GM19467 (cell line): ENCODE data around the gene TMEM120B.
"Not testable (repeated sequence)": the region's sequence is repeated elsewhere in the genome, so short reads cannot be mapped to it uniquely, and the experiment has no call there.

Source experiments
- ATAC-seq: cut with Tn5 transposase; IDR thresholded peaks from one replicate; pipeline ENCODE4 v1.9.1; 2021; ENCODE audit warnings: mild to moderate bottlenecking, moderate library complexity; ENCODE audit not compliant: unreplicated experiment

TMEM120B gene

GRCh38 chr12:121712461-121713256 lies at the start of gene TMEM120B:
TMEM120B (plus strand) TSS chr12:121712752; CDS start chr12:121712896, 144 bp downstream.
- ATAC-seq: peak; percentile 69

GRCh38 chr12:121663610-121663929 lies 49.0 kb upstream of the TMEM120B start:
- no peak for ATAC-seq

- not testable (repeated sequence) for ATAC-seq
Observed at GRCh38 chr12:121666829-121667228, 45.7 kb upstream of the TMEM120B start.

GRCh38 chr12:121668750-121669520 lies 43.6 kb upstream of the TMEM120B start:
- no peak for ATAC-seq

GRCh38 chr12:121669521-121669900 lies 43.0 kb upstream of the TMEM120B start, which contains the start of gene MORN3:
MORN3 (minus strand) TSS chr12:121669654; CDS start chr12:121669483, 171 bp downstream.
- no peak for ATAC-seq

- no peak for ATAC-seq
Observed at GRCh38 chr12:121673013-121673511, 39.5 kb upstream of the TMEM120B start.

- no peak for ATAC-seq
Observed at GRCh38 chr12:121676190-121676589, 36.4 kb upstream of the TMEM120B start.

- ATAC-seq: no peak
Observed at GRCh38 chr12:121678305-121678704, 34.2 kb upstream of the TMEM120B start.

GRCh38 chr12:121678716-121679300 lies 33.7 kb upstream of the TMEM120B start:
- no peak for ATAC-seq

- not testable (repeated sequence) for ATAC-seq
Observed at GRCh38 chr12:121679661-121680197, 32.8 kb upstream of the TMEM120B start.

- ATAC-seq: no peak
Observed at GRCh38 chr12:121688966-121689365, 23.6 kb upstream of the TMEM120B start.

- ATAC-seq: no peak
Observed at GRCh38 chr12:121689430-121689829, 23.1 kb upstream of the TMEM120B start.

GRCh38 chr12:121692744-121693143 lies 19.8 kb upstream of the TMEM120B start:
- not testable (repeated sequence) for ATAC-seq

- no peak for ATAC-seq
Observed at GRCh38 chr12:121693155-121693687, 19.3 kb upstream of the TMEM120B start.

GRCh38 chr12:121697093-121697698 lies 15.4 kb upstream of the TMEM120B start:
- ATAC-seq: no peak

GRCh38 chr12:121697861-121698260 lies 14.7 kb upstream of the TMEM120B start:
- ATAC-seq: not testable (repeated sequence)

GRCh38 chr12:121701667-121702277 lies 10.8 kb upstream of the TMEM120B start:
- no peak for ATAC-seq

- ATAC-seq: no peak
Observed at GRCh38 chr12:121702944-121703343, 9.6 kb upstream of the TMEM120B start.

- no peak for ATAC-seq
Observed at GRCh38 chr12:121705514-121705913, 7.0 kb upstream of the TMEM120B start.
